ENCODE measurements around the gene ERO1B.

DNA sequence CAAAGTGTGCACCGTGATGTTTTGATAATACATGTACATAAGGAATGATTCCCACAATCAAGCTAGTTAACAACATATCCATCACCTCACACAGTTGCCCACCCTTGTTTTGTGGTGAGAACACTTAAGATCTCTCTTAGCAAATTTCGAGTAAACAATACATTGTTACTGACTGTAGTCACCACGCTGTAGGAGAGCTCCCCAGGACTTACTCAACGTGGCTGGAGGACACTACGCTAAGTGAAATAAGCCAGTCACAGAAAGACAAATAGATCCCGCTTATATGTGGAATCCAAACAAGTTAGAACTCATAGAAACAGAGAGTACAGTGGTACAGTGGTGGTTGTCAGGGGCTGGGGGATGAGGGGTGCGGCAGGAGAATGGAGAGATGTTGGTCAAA lies 114.6 kb downstream of the ERO1B start:
- TF ChIP-seq, protein P1, sequence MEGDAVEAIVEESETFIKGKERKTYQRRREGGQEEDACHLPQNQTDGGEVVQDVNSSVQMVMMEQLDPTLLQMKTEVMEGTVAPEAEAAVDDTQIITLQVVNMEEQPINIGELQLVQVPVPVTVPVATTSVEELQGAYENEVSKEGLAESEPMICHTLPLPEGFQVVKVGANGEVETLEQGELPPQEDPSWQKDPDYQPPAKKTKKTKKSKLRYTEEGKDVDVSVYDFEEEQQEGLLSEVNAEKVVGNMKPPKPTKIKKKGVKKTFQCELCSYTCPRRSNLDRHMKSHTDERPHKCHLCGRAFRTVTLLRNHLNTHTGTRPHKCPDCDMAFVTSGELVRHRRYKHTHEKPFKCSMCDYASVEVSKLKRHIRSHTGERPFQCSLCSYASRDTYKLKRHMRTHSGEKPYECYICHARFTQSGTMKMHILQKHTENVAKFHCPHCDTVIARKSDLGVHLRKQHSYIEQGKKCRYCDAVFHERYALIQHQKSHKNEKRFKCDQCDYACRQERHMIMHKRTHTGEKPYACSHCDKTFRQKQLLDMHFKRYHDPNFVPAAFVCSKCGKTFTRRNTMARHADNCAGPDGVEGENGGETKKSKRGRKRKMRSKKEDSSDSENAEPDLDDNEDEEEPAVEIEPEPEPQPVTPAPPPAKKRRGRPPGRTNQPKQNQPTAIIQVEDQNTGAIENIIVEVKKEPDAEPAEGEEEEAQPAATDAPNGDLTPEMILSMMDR (IDR thresholded peaks at IDR 0.05): no peak
- no peak for TF ChIP-seq POLR2A (IDR thresholded peaks at IDR 0.05)

Data from thyroid gland (tissue), 4 donors.